ENCODE results near the gene TMEM87A. TPM values are rescaled to one million over a fixed set of nuclear protein-coding genes. Genes with fewer than 3 reads are reported as not detected.
A peak's percentile ranks its signal among the peaks of the same experiment; 100 is the strongest.

TMEM87A gene
- total RNA-seq, 4 donors from 2014 or later, result 52.6 to 102 (median 82.5) TPM

- DNase-seq, result peak; percentile 35
- TF ChIP-seq CTCF (IDR thresholded peaks at IDR 0.05) (no peak), POLR2A (IDR thresholded peaks at IDR 0.05) (peak in 2 of 4 donors; percentile 66 to 70)
- H3K27ac ChIP-seq, result peak within 1 kb of the TSS; percentile 84 to 90 (median 85)
- H3K27me3 ChIP-seq, result no peaks in the 10 kb centered on the region
- intact Hi-C loops (cut with DNase I), result no loop called here
- H3K36me3 ChIP-seq, result peaks cover 4 to 37% (median 11%) of the 10 kb centered on the region in 3 donors
- peak within 1 kb of the TSS; percentile 64 to 94 (median 82) for H3K4me3 ChIP-seq
- H3K9me3 ChIP-seq, result no peaks in the 10 kb centered on the region
- WGBS, 2 donors, result 4% methylated on average over 20 to 32 of the region's 45 CpGs
- H3K4me1 ChIP-seq, result peaks cover 7 to 34% (median 18%) of the 10 kb centered on the region in 3 donors
These were observed 65.3 kb downstream of the TMEM87A start, which contains the start of gene VPS39 for GRCh38 chr15:42207674-42208579. Gene VPS39, minus strand, starts transcription at chr15:42208304. Its CDS starts 151 bp downstream, at chr15:42208153.

GRCh38 chr15:42206406-42206805, 66.8 kb downstream of the TMEM87A start:
- H3K36me3 ChIP-seq, result peaks cover 4 to 28% (median 9%) of the 10 kb centered on the region in 3 donors
- H3K9me3 ChIP-seq, result no peaks in the 10 kb centered on the region
- no peak for DNase-seq
- intact Hi-C loops (cut with DNase I), result no loop called here
- no peak for TF ChIP-seq POLR2A (IDR thresholded peaks at IDR 0.05)
- TF ChIP-seq CTCF (IDR thresholded peaks at IDR 0.05), result no peak
- no peaks in the 10 kb centered on the region for H3K27me3 ChIP-seq
- H3K27ac ChIP-seq, result no peak overlapping the region
- WGBS, 2 donors, result 67 to 86% methylated on average over 4 of the region's 4 CpGs
- H3K4me1 ChIP-seq, result peaks cover 7 to 34% (median 18%) of the 10 kb centered on the region in 3 donors
- no peak overlapping the region for H3K4me3 ChIP-seq

GRCh38 chr15:42203891-42204290, 69.3 kb downstream of the TMEM87A start:
- Histone ChIP-seq H3K27me3 (no peaks in the 10 kb centered on the region), H3K4me1 (peaks cover 7 to 34% (median 18%) of the 10 kb centered on the region in 3 donors), H3K4me3 (no peak overlapping the region), H3K9me3 (no peaks in the 10 kb centered on the region), H3K36me3 (peaks cover 0 to 21% (median 7%) of the 10 kb centered on the region in 3 donors), H3K27ac (no peak overlapping the region)
- WGBS, 2 donors, result 87 to 88% methylated on average over 3 of the region's 3 CpGs
- no peak for TF ChIP-seq CTCF (IDR thresholded peaks at IDR 0.05)
- no peak for TF ChIP-seq POLR2A (IDR thresholded peaks at IDR 0.05)
- DNase-seq, result no peak
- intact Hi-C loops (cut with DNase I), result no loop called here

- no peaks in the 10 kb centered on the region for H3K9me3 ChIP-seq
- WGBS, 2 donors, result 59 to 72% methylated on average over 2 of the region's 2 CpGs
These were observed 70.6 kb downstream of the TMEM87A start for GRCh38 chr15:42202653-42203052.

More at GRCh38 chr15:42202653-42203052, 70.6 kb downstream of the TMEM87A start:
- Histone ChIP-seq H3K4me3 (no peak overlapping the region), H3K4me1 (peaks cover 7 to 27% (median 18%) of the 10 kb centered on the region in 3 donors), H3K27ac (no peak overlapping the region), H3K27me3 (no peaks in the 10 kb centered on the region), H3K36me3 (peaks cover 0 to 34% (median 7%) of the 10 kb centered on the region in 3 donors)
- intact Hi-C loops (cut with DNase I), result no loop called here
- TF ChIP-seq CTCF (IDR thresholded peaks at IDR 0.05) (no peak), POLR2A (IDR thresholded peaks at IDR 0.05) (no peak)
- DNase-seq, result no peak

Data from esophagus squamous epithelium (tissue), 5 donors.